ENCODE results near the gene ZNF576. TPM values are rescaled to one million over a fixed set of nuclear protein-coding genes. Genes with fewer than 3 reads are reported as not detected.

ZNF576 gene
- total RNA-seq, 1 experiment from 2014 or later = 18.4 TPM

DNA sequence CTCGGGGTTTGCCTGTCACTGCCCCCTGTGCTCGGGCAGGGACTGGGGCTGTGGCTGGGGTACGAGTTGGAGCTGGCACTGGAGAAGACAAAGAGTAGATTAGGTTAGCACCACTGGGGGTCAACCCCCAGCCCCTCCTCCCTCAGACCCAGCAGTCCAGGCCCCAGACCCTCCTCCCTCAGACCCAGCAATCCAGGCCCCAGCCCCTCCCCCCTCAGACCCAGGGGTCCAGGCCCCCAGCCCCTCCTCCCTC, 44.3 kb upstream of the ZNF576 start:
- Mint-ChIP-seq H3K36me3 (ENCODE audit: insufficient read depth, unreplicated experiment) (peaks cover 29% of the 10 kb centered on the region), H3K4me3 (ENCODE audit: unreplicated experiment) (no peak overlapping the region), H3K27me3 (ENCODE audit: insufficient read depth, unreplicated experiment) (no peaks in the 10 kb centered on the region), H3K4me1 (ENCODE audit: insufficient read depth, unreplicated experiment) (no peaks in the 10 kb centered on the region), H3K27ac (ENCODE audit: low read depth, unreplicated experiment) (no peak overlapping the region), H3K9me3 (ENCODE audit: unreplicated experiment) (no peaks in the 10 kb centered on the region)
- no TSS peak for BruUV-seq (replicated peaks)
- CTCF ChIA-PET = interaction anchor here (0.9 kb wide), 1 partner anchor 28 kb away, joined by 3 read pairs; no protein-coding TSS in a partner anchor
- DNase-seq (ENCODE audit: unreplicated experiment) = no peak
- POLR2A ChIA-PET = interaction anchor here (2.1 kb wide), 1 partner anchor 19 kb away, joined by 7 read pairs; the partner anchor contains the start of gene ZNF575
- intact Hi-C loops (cut with micrococcal nuclease) = no loop called here
- TF ChIP-seq, protein P1, sequence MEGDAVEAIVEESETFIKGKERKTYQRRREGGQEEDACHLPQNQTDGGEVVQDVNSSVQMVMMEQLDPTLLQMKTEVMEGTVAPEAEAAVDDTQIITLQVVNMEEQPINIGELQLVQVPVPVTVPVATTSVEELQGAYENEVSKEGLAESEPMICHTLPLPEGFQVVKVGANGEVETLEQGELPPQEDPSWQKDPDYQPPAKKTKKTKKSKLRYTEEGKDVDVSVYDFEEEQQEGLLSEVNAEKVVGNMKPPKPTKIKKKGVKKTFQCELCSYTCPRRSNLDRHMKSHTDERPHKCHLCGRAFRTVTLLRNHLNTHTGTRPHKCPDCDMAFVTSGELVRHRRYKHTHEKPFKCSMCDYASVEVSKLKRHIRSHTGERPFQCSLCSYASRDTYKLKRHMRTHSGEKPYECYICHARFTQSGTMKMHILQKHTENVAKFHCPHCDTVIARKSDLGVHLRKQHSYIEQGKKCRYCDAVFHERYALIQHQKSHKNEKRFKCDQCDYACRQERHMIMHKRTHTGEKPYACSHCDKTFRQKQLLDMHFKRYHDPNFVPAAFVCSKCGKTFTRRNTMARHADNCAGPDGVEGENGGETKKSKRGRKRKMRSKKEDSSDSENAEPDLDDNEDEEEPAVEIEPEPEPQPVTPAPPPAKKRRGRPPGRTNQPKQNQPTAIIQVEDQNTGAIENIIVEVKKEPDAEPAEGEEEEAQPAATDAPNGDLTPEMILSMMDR (IDR thresholded peaks at IDR 0.05; ENCODE audit: unreplicated experiment) = no peak

DNA sequence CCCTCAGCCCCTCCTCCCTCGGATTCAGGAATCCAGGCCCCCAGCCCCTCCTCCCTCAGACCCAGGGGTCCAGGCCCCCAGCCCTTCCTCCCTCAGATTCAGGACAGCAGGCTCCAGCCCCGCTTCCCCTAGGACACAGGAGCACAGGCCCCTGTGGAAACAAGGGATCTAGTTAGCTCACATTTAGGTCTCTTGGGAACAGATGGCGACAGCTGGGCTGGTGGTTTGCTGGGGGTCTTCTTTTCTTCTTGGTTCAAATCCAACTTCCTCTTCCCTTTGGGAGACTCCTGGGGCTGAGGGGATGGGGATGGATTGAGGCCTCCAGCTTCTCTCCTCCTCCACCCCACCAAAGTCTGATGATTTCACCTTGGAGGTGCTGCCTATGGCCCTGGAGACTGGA, 43.8 kb upstream of the ZNF576 start:
- TF ChIP-seq, protein P1 (IDR thresholded peaks at IDR 0.05; ENCODE audit: unreplicated experiment) = no peak
- no peaks in the 10 kb centered on the region for H3K27me3 Mint-ChIP-seq (ENCODE audit: insufficient read depth, unreplicated experiment)
- BruUV-seq (replicated peaks) = no TSS peak
- ChIA-PET POLR2A (interaction anchor here (2.1 kb wide), 1 partner anchor 20 kb away, joined by 7 read pairs; the partner anchor contains the start of gene ZNF575), CTCF (no interaction called here)
- H3K36me3 Mint-ChIP-seq (ENCODE audit: insufficient read depth, unreplicated experiment) = peaks cover 34% of the 10 kb centered on the region
- no peak for DNase-seq (ENCODE audit: unreplicated experiment)
- intact Hi-C loops (cut with micrococcal nuclease) = no loop called here
- no peak overlapping the region for H3K4me3 Mint-ChIP-seq (ENCODE audit: unreplicated experiment)
- no peak overlapping the region for H3K27ac Mint-ChIP-seq (ENCODE audit: low read depth, unreplicated experiment)
- H3K9me3 Mint-ChIP-seq (ENCODE audit: unreplicated experiment) = no peaks in the 10 kb centered on the region
- no peaks in the 10 kb centered on the region for H3K4me1 Mint-ChIP-seq (ENCODE audit: insufficient read depth, unreplicated experiment)

DNA sequence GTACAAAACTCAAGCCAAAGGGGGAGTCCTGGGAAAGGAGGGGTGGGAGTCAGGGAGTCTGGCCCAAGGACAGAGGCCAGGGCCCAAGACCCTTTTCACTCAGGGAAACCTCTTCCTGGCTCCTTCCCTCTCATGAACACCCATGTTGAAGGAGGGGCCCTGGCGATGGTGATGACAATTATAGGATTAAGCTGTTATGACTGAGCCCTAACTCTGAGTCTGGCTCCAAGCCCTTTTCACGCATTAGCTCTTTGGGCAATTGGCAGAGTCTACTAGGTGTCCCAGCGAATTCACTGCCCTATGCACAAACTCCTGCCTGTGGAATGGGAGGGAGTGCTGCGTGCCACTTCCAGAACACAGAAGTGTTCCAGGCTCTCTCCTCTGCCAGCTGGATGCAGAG, 42.7 kb upstream of the ZNF576 start:
- BruUV-seq (replicated peaks) = no TSS peak
- H3K27me3 Mint-ChIP-seq (ENCODE audit: insufficient read depth, unreplicated experiment) = no peaks in the 10 kb centered on the region
- H3K36me3 Mint-ChIP-seq (ENCODE audit: insufficient read depth, unreplicated experiment) = peaks cover 44% of the 10 kb centered on the region
- no peaks in the 10 kb centered on the region for H3K9me3 Mint-ChIP-seq (ENCODE audit: unreplicated experiment)
- no peak for DNase-seq (ENCODE audit: unreplicated experiment)
- ChIA-PET POLR2A (interaction anchor here (0.5 to 2.1 kb wide), 3 partner anchors 18 to 70 kb away, joined by 3 to 7 read pairs (median 5); partner anchors contain the start of gene ZNF575), CTCF (interaction anchor here (0.5 to 2.4 kb wide), 7 partner anchors 12 to 109 kb away, joined by 3 to 9 read pairs (median 5); no protein-coding TSS in a partner anchor)
- intact Hi-C loops (cut with micrococcal nuclease) = no loop called here
- H3K4me3 Mint-ChIP-seq (ENCODE audit: unreplicated experiment) = no peak overlapping the region
- no peaks in the 10 kb centered on the region for H3K4me1 Mint-ChIP-seq (ENCODE audit: insufficient read depth, unreplicated experiment)
- TF ChIP-seq, protein P1 (IDR thresholded peaks at IDR 0.05; ENCODE audit: unreplicated experiment) = no peak
- no peak overlapping the region for H3K27ac Mint-ChIP-seq (ENCODE audit: low read depth, unreplicated experiment)

DNA sequence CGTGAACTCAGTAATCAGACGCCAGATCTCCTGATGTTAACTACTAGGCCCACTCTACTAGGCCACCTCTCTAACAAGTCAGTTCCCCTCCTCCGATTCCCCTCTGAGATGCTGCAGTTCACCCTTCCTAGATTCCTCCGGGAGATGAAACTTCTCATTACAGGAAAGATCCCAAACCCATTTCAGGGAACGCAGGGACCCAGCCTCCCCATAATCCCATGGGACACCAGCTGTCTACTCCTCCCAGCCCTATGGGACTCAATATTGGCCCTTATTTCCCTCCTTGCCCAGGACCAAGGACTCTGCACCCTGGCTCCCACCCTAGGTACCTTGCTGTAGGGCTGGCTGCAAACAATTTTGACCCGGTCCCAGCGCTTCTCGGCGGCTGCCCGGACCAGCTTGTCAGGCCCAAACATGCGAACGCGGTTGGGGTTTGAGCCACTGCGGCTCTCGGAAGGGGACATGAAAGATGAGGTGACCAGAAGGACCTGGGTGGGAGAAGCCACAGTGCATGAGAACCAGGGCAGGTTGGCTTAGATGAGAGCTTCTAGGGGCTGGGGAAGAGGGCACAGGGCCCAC, 42.0 kb upstream of the ZNF576 start:
- Mint-ChIP-seq H3K27me3 (ENCODE audit: insufficient read depth, unreplicated experiment) (no peaks in the 10 kb centered on the region), H3K36me3 (ENCODE audit: insufficient read depth, unreplicated experiment) (peaks cover 50% of the 10 kb centered on the region), H3K4me1 (ENCODE audit: insufficient read depth, unreplicated experiment) (no peaks in the 10 kb centered on the region), H3K9me3 (ENCODE audit: unreplicated experiment) (no peaks in the 10 kb centered on the region), H3K27ac (ENCODE audit: low read depth, unreplicated experiment) (no peak overlapping the region), H3K4me3 (ENCODE audit: unreplicated experiment) (no peak overlapping the region)
- no peak for DNase-seq (ENCODE audit: unreplicated experiment)
- BruUV-seq (replicated peaks) = no TSS peak
- TF ChIP-seq, protein P1 (IDR thresholded peaks at IDR 0.05; ENCODE audit: unreplicated experiment) = no peak
- POLR2A ChIA-PET = interaction anchor here (0.5 to 2.1 kb wide), 5 partner anchors 18 to 107 kb away, joined by 3 to 7 read pairs (median 5); partner anchors contain the start of genes IRGQ, ZNF575 and ZNF576
- intact Hi-C loops (cut with micrococcal nuclease) = no loop called here
- CTCF ChIA-PET = interaction anchor here (0.5 to 2.8 kb wide), 27 partner anchors 8 to 226 kb away, joined by 3 to 19 read pairs (median 5); partner anchors contain the start of genes IRGQ, KCNN4 and ZNF576
